ENCODE data around the gene SLC2A13.
A peak's percentile ranks its signal among the peaks of the same experiment; 100 is the strongest.
"Not testable (repeated sequence)": the region's sequence is repeated elsewhere in the genome, so short reads cannot be mapped to it uniquely, and the experiment has no call there.

SLC2A13 gene

DNA sequence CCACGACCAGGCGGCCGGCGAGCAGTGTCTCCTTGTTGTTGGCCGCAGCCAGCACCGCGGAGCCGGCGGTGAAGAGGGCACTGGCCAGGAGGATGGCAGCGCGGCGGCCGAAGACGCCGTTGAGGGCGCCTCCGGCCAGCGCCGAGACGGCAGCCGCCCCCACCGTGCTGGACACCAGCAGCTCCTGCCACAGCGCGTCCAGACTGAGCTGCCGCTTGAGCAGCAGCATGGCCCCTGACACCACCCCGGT, 691 bp downstream of the SLC2A13 start:
- DNase-seq (ENCODE audit: low spot score) (peak; percentile 14), FAIRE-seq (no peak)

DNA sequence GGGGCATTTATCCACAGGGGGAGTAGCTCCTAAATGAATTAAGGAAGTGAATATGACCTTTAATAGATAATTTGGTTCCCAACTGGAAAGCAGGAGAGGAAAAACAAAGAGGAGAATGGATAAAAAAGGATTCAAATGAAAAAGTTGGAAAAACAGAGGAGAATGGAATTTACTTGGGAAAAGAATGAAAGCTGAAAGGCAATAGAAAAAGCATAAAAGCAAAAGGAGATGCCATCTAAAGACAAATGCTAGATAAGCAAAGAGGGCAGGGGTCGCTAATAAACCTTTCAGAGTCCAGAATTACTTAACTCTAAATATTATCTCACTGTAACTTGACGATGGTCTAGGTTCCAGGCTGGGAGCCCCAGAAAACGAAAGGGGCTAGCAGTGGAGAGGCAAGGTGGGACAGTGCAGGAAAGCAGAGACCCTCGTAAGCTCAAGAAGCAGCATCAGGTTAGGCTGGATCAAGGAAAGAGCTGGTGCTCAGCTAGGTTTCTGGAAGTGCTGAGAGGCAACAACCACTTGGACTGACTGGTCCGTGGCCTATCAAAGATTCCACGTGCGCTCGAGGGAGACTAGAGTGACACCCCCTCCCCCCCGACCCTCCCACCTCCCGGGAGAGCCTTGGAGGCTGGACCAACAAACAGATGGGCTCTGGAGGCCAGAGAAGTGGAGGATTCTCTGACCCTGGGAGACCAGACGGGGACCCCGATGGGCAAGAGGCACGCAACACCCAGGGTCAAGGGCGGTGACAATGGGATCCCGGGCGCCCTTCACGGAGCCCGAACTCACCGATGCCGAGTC, 1.2 kb downstream of the SLC2A13 start:
- FAIRE-seq (no peak), DNase-seq (ENCODE audit: low spot score) (no peak)

DNA sequence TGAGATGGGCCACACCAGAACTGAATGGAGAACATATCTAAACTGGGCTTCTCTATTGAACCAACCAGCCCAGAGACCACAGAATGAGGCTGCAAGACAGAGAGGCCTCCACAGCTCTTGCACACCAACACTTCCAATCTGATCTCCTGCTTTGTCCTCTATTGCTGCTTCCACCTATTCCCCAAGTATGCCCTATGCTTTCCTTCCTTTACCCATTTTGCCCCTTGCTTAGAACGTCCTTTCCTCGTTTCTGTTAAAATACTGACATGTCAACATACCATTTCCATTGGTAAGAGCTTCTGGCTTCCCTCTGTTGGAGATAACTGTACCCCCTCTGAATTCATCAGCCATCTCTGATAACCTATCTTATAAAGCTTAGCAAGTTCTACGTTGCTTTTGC, 2.8 kb downstream of the SLC2A13 start:
- no peak for FAIRE-seq
- no peak for DNase-seq (ENCODE audit: low spot score)

DNA sequence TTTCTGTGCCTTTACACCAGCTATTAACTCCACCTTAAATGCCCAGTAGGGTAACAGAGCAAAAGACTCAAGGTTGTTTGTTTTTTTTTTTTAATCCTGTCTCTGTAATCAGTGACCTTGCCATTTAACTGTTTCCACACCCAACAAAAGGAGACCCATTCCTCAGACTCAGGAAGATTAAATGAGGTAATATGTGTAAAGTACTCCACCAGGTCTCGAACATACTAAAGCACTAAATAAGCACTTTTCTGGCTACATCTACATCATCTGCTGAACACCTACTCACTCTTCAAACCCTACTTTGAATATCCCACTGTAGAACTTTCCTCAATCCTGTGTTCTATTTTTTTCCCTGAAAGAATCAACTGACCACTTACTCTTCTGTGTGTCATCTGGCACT, 4.1 kb downstream of the SLC2A13 start:
- DNase-seq (ENCODE audit: low spot score) (no peak), FAIRE-seq (no peak)

DNA sequence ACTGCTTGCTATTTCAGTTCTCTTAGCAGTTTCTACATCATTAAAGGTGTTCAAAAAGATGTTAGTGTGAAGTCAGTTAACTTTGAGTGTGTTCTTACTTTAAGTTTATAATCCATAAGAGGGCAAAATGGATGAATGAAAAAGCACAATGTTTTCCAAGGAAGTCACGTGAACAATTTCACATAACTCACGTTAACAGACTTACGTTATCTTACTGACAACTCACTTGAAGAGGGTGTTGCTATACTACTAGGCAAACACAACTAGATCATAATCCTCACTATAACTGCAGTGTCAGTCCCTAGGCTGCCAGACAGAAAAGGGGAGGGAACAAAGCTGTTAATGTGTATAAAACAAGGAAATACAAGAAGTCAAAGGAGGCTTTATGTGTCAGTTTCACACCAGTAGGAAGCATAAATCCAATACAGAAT, 6.4 kb downstream of the SLC2A13 start:
- DNase-seq (ENCODE audit: low spot score) = peak; percentile 67
- peak; percentile 67 for FAIRE-seq

DNA sequence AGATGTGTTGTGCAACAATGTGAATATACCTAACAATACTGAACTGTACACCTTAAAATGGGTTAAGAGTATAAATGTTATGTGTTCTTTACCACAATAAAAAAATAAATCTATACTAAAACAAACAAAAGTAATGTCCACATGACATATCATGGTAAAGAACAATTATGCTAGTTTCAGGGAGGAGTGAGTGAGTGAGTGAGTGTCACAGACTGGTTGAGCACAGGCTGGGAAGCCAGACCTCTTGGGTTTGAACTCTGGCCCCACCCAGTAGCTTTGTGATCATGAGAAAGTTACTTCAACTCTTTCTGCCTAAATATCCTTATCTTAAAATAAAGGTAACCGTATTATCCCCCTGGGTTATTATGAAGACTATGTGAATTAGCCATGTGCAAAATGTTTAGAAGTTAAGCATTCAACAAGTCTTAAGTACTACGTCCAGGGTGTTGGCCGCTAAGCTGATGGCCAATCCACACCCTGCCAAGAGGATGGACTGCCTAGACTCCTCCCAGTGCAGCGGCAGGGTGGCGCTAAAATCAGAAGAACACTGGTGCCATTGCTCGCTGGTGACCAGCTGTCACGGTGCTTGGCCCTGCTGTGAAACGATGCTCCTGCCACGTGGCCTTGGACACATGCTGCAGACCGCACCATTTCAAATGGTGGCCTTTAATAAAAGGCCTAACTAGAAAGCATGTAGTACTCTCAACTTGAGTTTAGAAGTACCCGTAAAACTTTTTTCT, 7.3 kb downstream of the SLC2A13 start:
- DNase-seq (ENCODE audit: low spot score) (no peak), FAIRE-seq (no peak)

DNA sequence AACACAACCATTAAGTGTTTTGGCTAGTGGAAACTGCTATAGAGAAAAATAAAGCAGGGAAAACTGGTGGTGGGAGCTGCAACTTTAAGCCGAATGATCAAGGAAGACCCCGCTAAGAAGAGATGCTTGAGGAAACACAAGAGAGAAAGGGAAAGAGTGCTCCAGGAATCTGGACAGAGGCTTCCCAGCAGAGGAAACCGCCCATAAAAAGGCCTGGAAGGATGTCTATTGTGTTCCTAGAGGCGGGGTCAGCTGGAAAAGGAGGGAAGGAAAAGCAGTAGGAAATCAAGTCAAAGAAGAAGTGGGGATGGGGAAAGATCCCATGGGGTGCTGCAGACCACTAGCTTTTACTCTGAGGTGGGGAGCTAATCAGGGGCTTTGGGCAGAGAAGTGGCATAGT, 12.4 kb downstream of the SLC2A13 start:
- FAIRE-seq = no peak
- no peak for DNase-seq (ENCODE audit: low spot score)

DNA sequence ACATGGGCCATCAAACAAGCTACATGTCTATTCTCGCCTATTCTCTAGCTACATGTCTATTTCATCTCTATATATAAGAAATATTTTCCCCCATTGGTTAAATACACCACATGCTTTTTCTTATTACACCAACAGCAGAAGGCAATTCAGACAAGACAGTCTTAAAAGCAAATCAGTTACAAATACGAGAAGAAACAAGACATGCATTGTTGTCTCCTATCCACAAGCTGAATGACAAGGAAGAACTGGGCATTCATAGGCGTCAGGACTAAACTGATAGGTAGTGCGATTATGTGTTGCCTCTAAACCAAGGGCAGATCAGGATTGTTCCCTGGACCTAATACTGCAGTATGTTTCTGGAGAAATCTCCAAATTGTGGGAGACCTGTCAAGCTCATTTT, 19.4 kb downstream of the SLC2A13 start:
- FAIRE-seq = no peak

DNA sequence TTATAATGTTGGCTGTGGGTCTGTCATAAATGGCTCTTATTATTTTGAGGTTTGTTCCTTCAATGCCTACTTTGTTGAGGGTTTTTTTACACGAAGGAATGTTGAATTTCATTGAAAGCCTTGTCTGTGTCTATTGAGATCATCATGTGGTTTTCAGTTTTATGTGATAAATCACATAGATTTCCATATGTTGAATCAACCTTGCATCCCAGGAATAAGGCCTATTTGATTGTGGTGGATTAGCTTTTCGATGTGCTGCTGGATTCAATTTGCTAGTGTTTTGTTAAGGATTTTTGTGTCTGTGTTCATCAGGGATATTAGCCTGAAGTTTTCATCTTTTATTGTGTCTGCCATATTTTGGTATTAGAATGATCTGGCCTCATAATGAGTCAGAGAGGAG, 27.6 kb downstream of the SLC2A13 start:
- FAIRE-seq (no peak), DNase-seq (ENCODE audit: low spot score) (no peak)

More for the DNA sequence above, 19.4 kb downstream of the SLC2A13 start:
- DNase-seq (ENCODE audit: low spot score) = no peak

DNA sequence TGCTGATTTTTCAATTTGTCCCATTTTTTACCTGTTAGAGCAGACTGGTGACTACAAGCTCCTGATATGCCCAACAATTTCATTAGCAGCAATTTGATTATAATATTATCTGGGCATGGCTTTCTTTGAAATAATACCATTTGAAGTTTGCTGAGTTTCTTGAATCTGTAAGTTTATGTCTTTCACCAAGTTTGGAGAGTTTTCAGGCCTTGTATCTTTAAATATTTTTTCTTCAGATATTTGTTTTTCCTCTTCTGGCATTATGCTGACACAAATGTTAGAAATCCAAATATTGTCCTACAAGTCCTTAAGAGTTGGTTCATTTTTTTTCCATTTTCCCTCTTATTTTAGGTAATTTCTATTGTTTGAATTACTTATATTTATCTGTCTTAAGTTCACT, 30.4 kb downstream of the SLC2A13 start:
- FAIRE-seq = no peak

DNA sequence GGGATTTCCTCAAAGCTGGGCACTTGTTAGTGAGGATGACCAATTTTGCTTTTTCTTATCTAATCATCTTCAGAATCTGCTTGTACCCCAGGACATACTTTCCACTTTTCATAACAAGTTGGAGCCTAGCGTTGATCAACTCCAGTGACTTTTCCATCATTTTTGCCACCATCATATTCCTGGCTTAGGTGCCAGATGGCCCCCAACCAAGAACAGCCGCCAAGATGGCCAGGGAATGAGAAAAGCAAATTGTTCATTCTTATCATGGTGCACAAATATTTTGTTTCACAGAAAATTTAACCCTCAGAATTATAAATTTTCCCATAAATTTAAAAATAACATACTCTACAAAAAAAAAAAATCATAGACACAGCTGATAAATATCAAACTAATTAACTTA, 37.5 kb downstream of the SLC2A13 start:
- DNase-seq (ENCODE audit: low spot score) = no peak
- no peak for FAIRE-seq

More for the DNA sequence above, 30.4 kb downstream of the SLC2A13 start:
- DNase-seq (ENCODE audit: low spot score) = no peak

DNA sequence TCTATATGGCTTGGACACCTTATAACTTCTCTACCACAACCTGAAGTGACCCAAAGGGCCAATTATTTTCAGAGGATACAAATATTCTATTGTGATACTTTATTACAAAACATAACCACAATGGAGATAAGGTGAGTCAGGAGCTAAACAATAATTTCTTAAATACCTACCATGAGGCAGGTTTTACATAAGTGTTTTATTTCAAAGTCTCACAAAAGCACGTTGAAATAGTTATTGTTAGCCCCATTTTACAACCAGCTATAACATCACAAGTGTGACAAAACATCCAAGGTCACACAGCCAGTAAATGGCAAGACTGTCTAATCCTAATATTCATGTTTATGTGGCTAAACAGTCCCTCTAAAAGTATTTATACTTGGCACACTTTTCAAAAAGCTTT, 40.2 kb downstream of the SLC2A13 start:
- DNase-seq (ENCODE audit: low spot score) (no peak), FAIRE-seq (no peak)

DNA sequence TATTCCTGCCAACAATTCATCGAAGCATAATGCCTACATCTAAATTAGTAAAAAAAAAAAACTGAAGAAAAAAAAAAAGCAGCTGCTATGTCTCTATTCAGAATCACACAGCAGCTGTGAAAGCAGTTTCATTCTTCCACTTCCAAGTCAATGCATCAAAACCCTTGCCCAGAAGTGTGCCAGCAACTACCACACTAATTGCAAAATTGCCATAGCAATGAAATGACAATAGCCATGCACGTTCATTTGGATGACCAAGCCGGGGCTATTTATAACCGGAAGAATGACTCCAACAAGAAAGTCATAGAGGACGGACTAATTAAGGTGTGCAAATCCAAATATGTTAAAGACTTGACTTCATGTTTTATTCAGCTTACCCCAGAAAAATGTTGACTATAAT, 42.5 kb downstream of the SLC2A13 start:
- DNase-seq (ENCODE audit: low spot score) (no peak), FAIRE-seq (no peak)

DNA sequence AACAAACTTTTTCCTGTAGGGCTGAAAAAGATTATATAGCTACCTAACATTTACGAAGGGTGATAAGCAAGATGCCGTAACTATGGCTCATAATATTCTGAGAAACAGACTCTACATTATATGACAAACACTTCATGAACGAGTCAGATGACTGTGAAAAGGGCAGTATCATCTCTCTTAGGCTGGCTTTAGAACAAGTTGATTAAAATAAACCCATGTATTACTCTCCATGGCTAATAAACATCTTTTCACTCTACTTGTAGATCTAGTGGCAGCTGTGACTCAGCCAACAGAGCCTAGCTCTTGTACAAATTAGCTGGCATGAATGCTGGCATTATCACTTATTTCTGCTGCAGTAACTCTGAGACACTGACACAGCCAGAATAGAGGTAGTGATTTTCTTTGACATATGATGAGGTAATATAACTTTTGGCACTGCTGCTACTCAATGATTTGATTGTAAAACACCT, 47.1 kb downstream of the SLC2A13 start:
- FAIRE-seq (no peak), DNase-seq (ENCODE audit: low spot score) (no peak)

DNA sequence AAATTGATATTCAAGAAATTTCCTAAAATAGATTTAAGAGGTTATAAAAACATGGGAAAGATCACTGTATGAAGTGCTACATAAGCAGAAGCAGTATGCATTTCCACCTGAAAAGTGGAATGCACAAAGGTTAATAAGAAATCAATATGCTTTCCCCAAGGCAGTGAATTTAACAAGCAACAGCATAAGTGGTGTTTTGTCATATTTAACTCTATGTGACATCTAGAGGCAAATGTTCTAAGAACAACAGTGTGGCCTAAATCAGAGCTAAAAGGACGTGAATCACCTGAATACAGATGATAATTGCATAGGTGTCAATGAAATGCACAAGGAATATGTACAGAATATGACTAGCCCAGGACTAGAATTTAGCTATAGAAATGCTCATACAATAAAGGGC, 49.5 kb downstream of the SLC2A13 start:
- FAIRE-seq (no peak), DNase-seq (ENCODE audit: low spot score) (no peak)

DNA sequence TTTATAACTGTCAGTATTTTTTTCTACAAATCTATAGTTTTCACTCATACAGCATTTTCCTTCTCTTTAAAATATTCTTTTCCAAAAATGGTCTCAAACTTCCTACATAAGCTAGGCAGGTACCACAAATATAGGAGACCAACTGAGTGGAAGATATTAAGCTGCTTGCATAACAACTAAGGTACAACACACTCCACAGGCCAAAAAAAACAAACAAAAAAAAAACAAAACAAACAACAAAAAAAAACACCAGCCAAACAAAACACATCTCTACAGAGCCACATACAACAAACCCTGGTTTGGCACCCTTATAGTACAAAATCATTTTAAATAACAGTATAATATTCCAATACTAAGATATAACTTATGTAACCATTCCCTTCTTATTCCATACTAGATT, 50.1 kb downstream of the SLC2A13 start:
- FAIRE-seq = no peak
- DNase-seq (ENCODE audit: low spot score) = no peak

DNA sequence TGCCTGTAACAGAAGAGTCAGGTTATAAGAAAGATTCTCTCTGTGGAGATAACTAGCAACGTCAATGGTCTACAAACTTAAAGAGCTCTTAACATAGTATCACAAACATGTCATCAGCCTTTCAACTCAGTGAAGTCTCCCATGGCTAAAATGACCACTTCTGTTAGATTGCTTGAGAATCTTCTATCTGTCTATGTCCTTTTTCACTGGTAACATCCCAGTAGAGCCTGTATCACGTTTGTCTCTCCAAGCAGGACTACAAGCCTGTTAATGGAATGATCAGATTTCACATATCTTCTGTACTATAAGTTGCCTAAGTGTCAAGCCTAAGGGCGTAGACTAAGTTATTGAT, 50.7 kb downstream of the SLC2A13 start:
- FAIRE-seq (no peak), DNase-seq (ENCODE audit: low spot score) (no peak)

DNA sequence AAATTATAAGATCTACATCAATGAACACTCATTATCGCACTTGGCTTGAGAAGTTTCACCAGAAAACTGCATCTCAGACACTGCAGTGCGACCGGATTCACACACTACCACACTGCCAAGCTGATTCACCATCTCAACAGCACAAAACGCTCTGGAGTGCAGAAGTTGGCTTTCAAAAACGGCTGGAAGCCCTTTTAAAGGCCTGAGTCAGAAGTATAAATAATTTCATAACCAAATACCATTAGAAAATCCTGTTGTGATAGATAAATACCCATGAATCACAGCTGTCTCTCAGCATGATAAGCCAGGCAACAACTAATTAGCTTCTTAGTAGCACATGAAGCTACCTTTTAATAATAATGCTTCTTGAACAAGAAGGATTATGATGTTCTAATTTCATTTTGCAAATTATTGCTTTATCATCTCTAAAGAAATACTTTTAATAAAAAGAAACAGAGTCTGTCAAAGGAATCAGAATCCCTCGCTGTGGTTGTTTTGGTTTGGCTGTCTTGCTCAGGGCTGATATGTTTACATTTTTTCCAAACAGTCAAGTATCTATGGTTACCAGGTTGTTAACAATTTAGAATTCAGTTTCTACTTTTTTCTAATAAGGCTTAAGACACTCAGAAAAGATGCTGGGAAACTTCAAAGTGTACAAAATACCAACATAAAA, 51.2 kb downstream of the SLC2A13 start:
- DNase-seq (ENCODE audit: low spot score) (peak; percentile 6), FAIRE-seq (no peak)

DNA sequence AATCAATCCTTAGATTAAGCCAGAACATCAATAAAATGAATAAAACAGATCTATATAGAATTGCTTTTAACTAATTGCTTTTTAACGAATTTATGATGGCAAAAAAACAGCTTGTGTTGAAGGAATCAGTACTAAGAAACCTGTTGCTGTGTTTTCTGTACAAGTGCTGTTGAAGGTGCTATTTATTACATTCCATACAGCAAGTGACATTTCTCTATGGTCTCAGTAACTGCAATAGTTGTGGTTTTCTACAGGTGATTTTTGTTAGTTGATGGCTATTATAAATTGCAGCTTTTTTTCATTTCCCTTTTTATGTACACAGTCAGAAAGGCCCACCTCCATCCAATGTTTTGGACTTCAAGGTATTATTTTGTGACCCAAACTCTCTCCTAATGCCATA, 56.6 kb downstream of the SLC2A13 start:
- DNase-seq (ENCODE audit: low spot score) = no peak
- FAIRE-seq = no peak

DNA sequence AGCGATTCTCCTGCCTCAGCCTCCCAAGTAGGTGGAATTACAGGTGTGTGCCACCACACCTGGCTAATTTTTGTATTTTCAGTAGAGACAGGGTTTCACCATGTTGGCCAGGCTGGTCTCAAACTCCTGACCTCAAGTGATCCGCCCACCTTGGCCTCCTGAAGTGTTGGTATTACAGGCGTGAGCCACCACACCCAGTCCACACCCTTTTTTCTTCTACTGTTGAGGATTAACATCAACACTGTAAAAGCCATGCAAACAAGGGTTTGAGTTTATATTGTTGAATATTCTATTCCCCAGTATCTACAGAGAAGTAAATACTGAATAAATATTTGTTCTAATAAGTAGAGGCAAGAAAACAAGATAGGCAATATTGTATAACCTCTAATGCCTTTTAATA, 58.9 kb downstream of the SLC2A13 start:
- not testable (repeated sequence) for DNase-seq (ENCODE audit: low spot score); FAIRE-seq

DNA sequence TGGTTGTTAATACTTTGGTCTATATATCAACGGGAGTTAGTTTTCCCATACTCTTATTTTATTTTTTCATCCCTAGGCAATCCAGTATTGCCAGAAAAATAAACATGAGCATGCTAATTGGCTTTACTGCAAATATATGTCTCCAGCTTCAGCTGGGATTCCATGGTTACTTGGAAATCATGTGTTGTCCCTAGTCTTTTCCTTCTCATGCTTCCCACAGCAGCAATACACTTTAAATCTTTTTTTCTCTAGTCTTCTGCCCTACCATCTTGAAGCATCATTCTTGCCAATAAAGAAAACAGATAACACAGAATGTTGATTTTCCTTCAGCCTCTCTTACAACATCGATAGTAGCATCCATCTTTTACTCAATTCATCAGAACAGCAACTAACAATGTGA, 60.2 kb downstream of the SLC2A13 start:
- FAIRE-seq (no peak), DNase-seq (ENCODE audit: low spot score) (no peak)

DNA sequence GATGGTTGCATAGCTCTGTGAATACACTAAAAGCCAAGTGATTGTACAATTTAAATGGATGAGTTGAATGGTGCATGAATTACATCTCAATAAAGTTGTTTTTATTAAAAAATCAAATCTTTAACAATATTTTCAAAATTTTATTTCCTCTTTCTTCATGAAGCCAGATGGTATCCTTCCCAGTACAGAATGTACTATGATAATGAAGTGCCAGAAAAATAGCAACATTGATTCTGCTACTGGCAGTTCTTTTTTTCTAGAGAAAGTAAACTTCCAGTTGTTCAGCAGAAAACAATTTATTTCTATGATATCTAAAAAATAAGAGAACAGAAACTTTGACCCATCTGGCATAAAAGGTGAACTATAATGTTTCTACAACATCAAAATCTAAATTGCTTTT, 61.5 kb downstream of the SLC2A13 start:
- no peak for FAIRE-seq
- no peak for DNase-seq (ENCODE audit: low spot score)

DNA sequence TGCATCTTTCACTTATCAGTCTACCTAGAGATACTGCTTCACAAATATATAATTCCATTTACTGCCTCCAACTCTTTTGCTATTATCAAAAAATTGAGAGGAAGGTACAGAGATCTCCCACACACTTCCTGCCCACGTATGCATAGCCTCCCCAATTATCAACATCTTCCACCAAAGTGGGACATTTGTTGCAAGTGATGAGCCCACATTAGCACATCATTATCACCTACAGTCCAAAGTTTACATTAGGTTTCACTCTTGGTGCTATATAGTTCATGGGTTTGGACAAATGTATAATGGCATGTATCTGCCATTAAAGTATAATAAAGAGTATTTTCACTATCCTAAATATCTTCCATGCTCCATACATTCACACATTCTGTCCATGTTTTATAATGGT, 66.3 kb downstream of the SLC2A13 start:
- DNase-seq (ENCODE audit: low spot score) (no peak), FAIRE-seq (no peak)

Measured in RCC 7860 (cell line).